HepG2 (cell line): ENCODE measurements around the gene STMN3. TPM values are rescaled to one million over a fixed set of nuclear protein-coding genes. Genes with fewer than 3 reads are reported as not detected.

ENCODE experiments used
- MXI1 ChIP-seq: IDR thresholded peaks from 3 replicates; pipeline ENCODE4 v1.6.1; 2012; ENCODE audit warnings: low read depth, low read length, inconsistent platforms, borderline replicate concordance
- NFKBIZ ChIP-seq: IDR thresholded peaks from 2 replicates; pipeline ENCODE4 v1.6.1; 2018; ENCODE audit warnings: missing genetic modification reagents, missing compliant biosample characterization
- NFRKB ChIP-seq: fragments of 450-650 bp; IDR thresholded peaks from 2 replicates; pipeline ENCODE4 v1.6.1; 2017
- SUZ12 ChIP-seq: fragments of 150-350 bp; IDR thresholded peaks from 2 replicates; pipeline ENCODE4 v1.6.1; 2014; ENCODE audit warnings: low read depth, low read length
- TBX3 ChIP-seq: fragments of 450-650 bp; IDR thresholded peaks from 2 replicates; pipeline ENCODE4 v1.6.1; 2017; ENCODE audit warnings: antibody characterized with exemption, mild to moderate bottlenecking, inconsistent platforms, borderline replicate concordance
- TSC22D2 ChIP-seq: sonication (generic); formaldehyde crosslinking; IDR thresholded peaks from 2 replicates; pipeline ENCODE4 v1.5.1; 2020; ENCODE audit warnings: missing genetic modification reagents, mild to moderate bottlenecking, borderline replicate concordance
- ZNF160 ChIP-seq: sonication (generic); formaldehyde crosslinking; IDR thresholded peaks from 2 replicates; pipeline ENCODE4 v1.8.0; 2022; ENCODE audit warnings: mild to moderate bottlenecking, inconsistent platforms, missing genetic modification reagents
- ZNF17 ChIP-seq: sonication (generic); formaldehyde crosslinking; IDR thresholded peaks from 2 replicates; pipeline ENCODE4 v1.5.0; 2020; ENCODE audit warnings: mild to moderate bottlenecking, missing genetic modification reagents
- ZNF282 ChIP-seq: fragments of 450-650 bp; IDR thresholded peaks from 2 replicates; pipeline ENCODE4 v1.6.1; 2018; ENCODE audit not compliant: partially characterized antibody
- ZNF367 ChIP-seq: sonication (generic); formaldehyde crosslinking; IDR thresholded peaks from 2 replicates; pipeline ENCODE4 v1.4.0; 2020; ENCODE audit warnings: missing genetic modification reagents, borderline replicate concordance
- ZNF749 ChIP-seq: sonication (generic); formaldehyde crosslinking; IDR thresholded peaks from 2 replicates; pipeline ENCODE4 v1.8.0; 2022; ENCODE audit warnings: mild to moderate bottlenecking, missing genetic modification reagents, moderate library complexity, borderline replicate concordance
- polyA plus RNA-seq, 8 experiments: library from polyadenylated mRNA; depleted of rRNA in 3 of 8; stranded (reverse) in 7 of 8; unstranded in 1 of 8; fragments of >200 nt; fragmentation: Illumina TruSeq in 4 of 8; extraction: Trizol in 4 of 8; gene quantifications; 2 replicates each; pipeline versions ENCODE4 v1.2.1 to v1.2.3, GENCODE V29; 2011 to 2016; ENCODE audit warnings: low read depth in 4 of 8, missing spikeins in 1 of 8, mixed read lengths in 1 of 8; ENCODE audit not compliant: insufficient read depth in 1 of 8
- total RNA-seq, 5 experiments: library from RNA; depleted of rRNA; stranded (reverse); fragments of >200 nt; fragmentation: Illumina TruSeq; extraction: Trizol; gene quantifications; 2 replicates each; pipeline ENCODE4 v1.2.3, GENCODE V29; 2016; ENCODE audit warnings: low read depth in 1 of 5
- TF ChIP-seq, protein P1 (sequence below): sonication (generic); formaldehyde crosslinking; IDR thresholded peaks from 2 replicates; pipeline ENCODE4 v1.5.0; 2020; ENCODE audit warnings: missing genetic modification reagents
- TF ChIP-seq, protein P2 (sequence below), 2 experiments: sonication (generic) in 1 of 2; formaldehyde crosslinking in 1 of 2; IDR thresholded peaks; 2 replicates each; pipeline versions ENCODE4 v1.4.0 to v1.6.1; 2018 to 2020; ENCODE audit warnings: missing genetic modification reagents in 2 of 2, borderline replicate concordance in 1 of 2, low read depth in 1 of 2, mild to moderate bottlenecking in 1 of 2, missing biosample characterization in 1 of 2
- TF ChIP-seq, protein P3 (sequence below): sonication (generic); formaldehyde crosslinking; IDR thresholded peaks from 2 replicates; pipeline ENCODE4 v1.5.1; 2020; ENCODE audit warnings: missing genetic modification reagents, mild to moderate bottlenecking, borderline replicate concordance

Gene STMN3
- total and polyA plus RNA-seq, 2 of the 13 experiments (the other 11 are each of a cell fraction or from before 2014, with no cell fraction given), result 21.0 to 48.3 TPM

DNA sequence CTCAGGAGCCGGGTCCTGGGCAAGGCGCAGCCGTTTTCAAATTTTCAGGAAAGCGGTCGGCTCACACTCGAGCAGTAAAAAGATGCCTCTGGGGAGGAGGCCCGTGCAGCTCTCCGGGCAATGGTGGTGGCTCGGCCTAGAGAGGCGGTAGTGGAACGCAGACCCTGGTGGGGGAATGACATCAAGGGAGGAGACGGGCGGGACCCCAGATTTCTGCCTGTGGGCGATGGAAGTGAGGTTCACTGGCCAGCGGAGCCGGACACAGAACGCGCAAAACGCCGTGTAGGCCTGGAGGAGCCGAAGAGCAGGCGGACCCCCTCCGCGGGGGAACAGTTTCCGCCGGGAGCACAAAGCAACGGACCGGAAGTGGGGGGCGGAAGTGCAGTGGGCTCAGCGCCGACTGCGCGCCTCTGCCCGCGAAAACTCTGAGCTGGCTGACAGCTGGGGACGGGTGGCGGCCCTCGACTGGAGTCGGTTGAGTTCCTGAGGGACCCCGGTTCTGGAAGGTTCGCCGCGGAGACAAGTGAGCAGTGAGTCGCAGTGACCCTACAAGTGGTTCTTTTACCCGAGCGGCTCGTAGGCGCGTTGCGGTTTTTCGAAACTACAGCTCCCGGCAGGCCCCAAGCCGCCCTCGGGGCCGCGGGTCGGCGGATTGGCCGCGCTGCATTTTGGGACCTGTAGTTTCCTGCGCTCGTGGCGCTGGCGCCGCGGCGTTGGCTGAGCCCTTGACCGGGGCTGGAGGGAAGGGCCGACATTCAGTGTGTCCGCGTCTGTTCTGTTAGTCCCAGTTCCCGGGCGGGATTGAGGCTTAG is 4.9 kb upstream of the STMN3 start, which contains the start of gene RTEL1 (continued):
- TF ChIP-seq ZNF160 (peak; percentile 94), ZNF367 (CRISPR knock-in tag) (peak; percentile 95; the same call in 1 of the 2 replicates), ZNF282 (no peak), NFRKB (no peak), MXI1 (peak; percentile 85; the same call in 1 of the 3 replicates), TSC22D2 (CRISPR knock-in tag) (peak; percentile 94), ZNF17 (CRISPR knock-in tag) (no peak), NFKBIZ (CRISPR knock-in tag) (no peak; the same call in 1 of the 2 replicates), ZNF749 (CRISPR knock-in tag) (peak; percentile 91; the same call in 1 of the 2 replicates), TBX3 (no peak), SUZ12 (peak; percentile 99)
- TF ChIP-seq, protein P1, sequence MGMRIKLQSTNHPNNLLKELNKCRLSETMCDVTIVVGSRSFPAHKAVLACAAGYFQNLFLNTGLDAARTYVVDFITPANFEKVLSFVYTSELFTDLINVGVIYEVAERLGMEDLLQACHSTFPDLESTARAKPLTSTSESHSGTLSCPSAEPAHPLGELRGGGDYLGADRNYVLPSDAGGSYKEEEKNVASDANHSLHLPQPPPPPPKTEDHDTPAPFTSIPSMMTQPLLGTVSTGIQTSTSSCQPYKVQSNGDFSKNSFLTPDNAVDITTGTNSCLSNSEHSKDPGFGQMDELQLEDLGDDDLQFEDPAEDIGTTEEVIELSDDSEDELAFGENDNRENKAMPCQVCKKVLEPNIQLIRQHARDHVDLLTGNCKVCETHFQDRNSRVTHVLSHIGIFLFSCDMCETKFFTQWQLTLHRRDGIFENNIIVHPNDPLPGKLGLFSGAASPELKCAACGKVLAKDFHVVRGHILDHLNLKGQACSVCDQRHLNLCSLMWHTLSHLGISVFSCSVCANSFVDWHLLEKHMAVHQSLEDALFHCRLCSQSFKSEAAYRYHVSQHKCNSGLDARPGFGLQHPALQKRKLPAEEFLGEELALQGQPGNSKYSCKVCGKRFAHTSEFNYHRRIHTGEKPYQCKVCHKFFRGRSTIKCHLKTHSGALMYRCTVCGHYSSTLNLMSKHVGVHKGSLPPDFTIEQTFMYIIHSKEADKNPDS (CRISPR knock-in tag), result peak; percentile 44; the same call in 1 of the 2 replicates
- TF ChIP-seq, protein P2, sequence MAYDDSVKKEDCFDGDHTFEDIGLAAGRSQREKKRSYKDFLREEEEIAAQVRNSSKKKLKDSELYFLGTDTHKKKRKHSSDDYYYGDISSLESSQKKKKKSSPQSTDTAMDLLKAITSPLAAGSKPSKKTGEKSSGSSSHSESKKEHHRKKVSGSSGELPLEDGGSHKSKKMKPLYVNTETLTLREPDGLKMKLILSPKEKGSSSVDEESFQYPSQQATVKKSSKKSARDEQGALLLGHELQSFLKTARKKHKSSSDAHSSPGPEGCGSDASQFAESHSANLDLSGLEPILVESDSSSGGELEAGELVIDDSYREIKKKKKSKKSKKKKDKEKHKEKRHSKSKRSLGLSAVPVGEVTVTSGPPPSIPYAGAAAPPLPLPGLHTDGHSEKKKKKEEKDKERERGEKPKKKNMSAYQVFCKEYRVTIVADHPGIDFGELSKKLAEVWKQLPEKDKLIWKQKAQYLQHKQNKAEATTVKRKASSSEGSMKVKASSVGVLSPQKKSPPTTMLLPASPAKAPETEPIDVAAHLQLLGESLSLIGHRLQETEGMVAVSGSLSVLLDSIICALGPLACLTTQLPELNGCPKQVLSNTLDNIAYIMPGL (CRISPR knock-in tag; IDR thresholded peaks at IDR 0.05; ENCODE audit: borderline replicate concordance in 1 of 2, low read depth in 1 of 2), result peak; percentile 91 to 96
- TF ChIP-seq, protein P3, sequence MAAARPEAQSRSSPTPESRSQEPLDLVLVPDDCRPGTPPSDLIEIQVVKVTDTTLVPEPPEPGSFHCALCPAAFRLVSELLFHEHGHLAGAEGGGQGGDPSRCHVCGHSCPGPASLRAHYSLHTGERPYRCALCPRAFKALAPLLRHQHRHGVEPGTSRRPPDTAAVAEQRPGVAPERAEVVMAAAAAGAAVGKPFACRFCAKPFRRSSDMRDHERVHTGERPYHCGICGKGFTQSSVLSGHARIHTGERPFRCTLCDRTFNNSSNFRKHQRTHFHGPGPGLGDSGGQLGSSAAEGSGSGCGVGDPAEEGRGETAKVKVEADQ (CRISPR knock-in tag), result no peak
